Fibroblast of lung (primary cell): ENCODE measurements around the gene PPP6R3. TPM values are rescaled to one million over a fixed set of nuclear protein-coding genes. Genes with fewer than 3 reads are reported as not detected.

Experiments
- DNase-seq, 2 donors: peaks; one replicate each; pipeline versions ENCODE4 v3.0.0 to v3.0.0-alpha.2; 2010; ENCODE audit warnings: low read depth in 2 of 2
- H2AFZ ChIP-seq: 2 replicates; pipeline ENCODE4 v1.5.1; 2012; ENCODE audit warnings: low read length, control low read depth, inconsistent platforms
- H3K27ac ChIP-seq: 2 replicates; pipeline ENCODE4 v1.5.1; 2011; ENCODE audit warnings: low read length, control low read depth; ENCODE audit not compliant: insufficient read depth
- H3K27me3 ChIP-seq: 2 replicates; pipeline ENCODE4 v1.5.1; 2011; ENCODE audit warnings: mild to moderate bottlenecking, low read length; ENCODE audit not compliant: control insufficient read depth, insufficient read depth
- H3K36me3 ChIP-seq: 2 replicates; pipeline ENCODE4 v1.5.1; 2011; ENCODE audit warnings: low read length; ENCODE audit not compliant: control insufficient read depth, insufficient read depth
- H3K4me1 ChIP-seq: 2 replicates; pipeline ENCODE4 v1.5.1; 2011; ENCODE audit warnings: low read length; ENCODE audit not compliant: control insufficient read depth, insufficient read depth; ENCODE audit errors: extremely low read depth
- H3K4me2 ChIP-seq: 2 replicates; pipeline ENCODE4 v1.5.1; 2011; ENCODE audit warnings: low read length, control low read depth; ENCODE audit not compliant: insufficient read depth; ENCODE audit errors: extremely low read depth
- H3K4me3 ChIP-seq, 4 experiments: fragments of 200-600 bp in 1 of 4; sonication (generic) in 1 of 4; replicated peaks in 1 of 4; 2 replicates each; pipeline ENCODE4 v1.5.1; 2011 to 2016; ENCODE audit warnings: low read length in 4 of 4, low read depth in 3 of 4, mild to moderate bottlenecking in 3 of 4, control low read depth in 2 of 4, inconsistent platforms in 1 of 4, mixed read lengths in 1 of 4; ENCODE audit not compliant: insufficient read depth in 1 of 4; ENCODE audit errors: control extremely low read depth in 1 of 4
- H3K79me2 ChIP-seq: 2 replicates; pipeline ENCODE4 v1.5.1; 2012; ENCODE audit warnings: mild to moderate bottlenecking, low read length, inconsistent platforms; ENCODE audit not compliant: control insufficient read depth, insufficient read depth
- H3K9ac ChIP-seq: 2 replicates; pipeline ENCODE4 v1.5.1; 2011; ENCODE audit warnings: mild to moderate bottlenecking, low read length, control low read depth; ENCODE audit not compliant: insufficient read depth
- H3K9me3 ChIP-seq: 2 replicates; pipeline ENCODE4 v1.5.1; 2012; ENCODE audit warnings: low read depth, low read length; ENCODE audit not compliant: control insufficient read depth, insufficient read depth
- H4K20me1 ChIP-seq: 2 replicates; pipeline ENCODE4 v1.5.1; 2011; ENCODE audit warnings: low read length; ENCODE audit not compliant: control insufficient read depth, insufficient read depth; ENCODE audit errors: extremely low read depth
- CTCF ChIP-seq, 2 donors: IDR thresholded peaks in 1 of 2; conservative IDR thresholded peaks in 1 of 2; 1 replicate in 1 of 2; 2 replicates in 1 of 2; pipeline ENCODE4 v1.5.1; 2011 to 2012; ENCODE audit warnings: low read length in 2 of 2, control low read depth in 1 of 2, inconsistent platforms in 1 of 2, low read depth in 1 of 2, mild to moderate bottlenecking in 1 of 2
- EZH2 ChIP-seq: IDR thresholded peaks from 2 replicates; pipeline ENCODE4 v1.5.1; 2012; ENCODE audit warnings: low read length, control low read depth, mild to moderate bottlenecking; ENCODE audit errors: missing control alignments
- polyA plus RNA-seq, 2 donors: library from polyadenylated mRNA; depleted of rRNA in 1 of 2; stranded (reverse) in 1 of 2; unstranded in 1 of 2; fragments of >200 nt; gene quantifications; 2 replicates each; pipeline ENCODE4 v1.2.1, GENCODE V29; 2011 to 2012; ENCODE audit warnings: missing spikeins in 1 of 2
- total RNA-seq: library from RNA; depleted of rRNA; stranded (reverse); fragments of >200 nt; gene quantifications from 2 replicates; pipeline ENCODE4 v1.2.1, GENCODE V29; 2014

The PPP6R3 gene
- total and polyA plus RNA-seq, 2 donors (not counting 1 experiment from before 2014, with no cell fraction given), result 44.2 to 120 TPM

- H3K36me3 ChIP-seq, result no peaks in the 10 kb centered on the region
- no peaks in the 10 kb centered on the region for H3K27me3 ChIP-seq
- no peak overlapping the region for H3K9ac ChIP-seq
- no peak overlapping the region for H3K27ac ChIP-seq
- H3K9me3 ChIP-seq, result no peaks in the 10 kb centered on the region
- no peak overlapping the region for H3K4me3 ChIP-seq
- peaks cover 5% of the 10 kb centered on the region for H4K20me1 ChIP-seq
- no peak overlapping the region for H2AFZ ChIP-seq
- DNase-seq, result no peak
- H3K4me2 ChIP-seq, result no peak overlapping the region
- no peaks in the 10 kb centered on the region for H3K4me1 ChIP-seq
- H3K79me2 ChIP-seq, result peaks cover 89% of the 10 kb centered on the region
- TF ChIP-seq CTCF (conservative IDR thresholded peaks at IDR 0.05 in 1 of 2, IDR thresholded peaks at IDR 0.05 in 1 of 2; ENCODE audit: low read depth in 1 of 2, low read length in 2 of 2), result no peak
- no peak for TF ChIP-seq EZH2
Observed at GRCh38 chr11:68488623-68489022, 28.1 kb downstream of the PPP6R3 start.

- Histone ChIP-seq H2AFZ (no peak overlapping the region), H3K4me3 (no peak overlapping the region), H3K79me2 (peaks cover 86% of the 10 kb centered on the region), H3K36me3 (no peaks in the 10 kb centered on the region), H3K9me3 (no peaks in the 10 kb centered on the region), H4K20me1 (no peaks in the 10 kb centered on the region), H3K9ac (no peak overlapping the region), H3K27ac (no peak overlapping the region), H3K4me1 (no peaks in the 10 kb centered on the region), H3K4me2 (no peak overlapping the region), H3K27me3 (no peaks in the 10 kb centered on the region)
- DNase-seq, result no peak
- no peak for TF ChIP-seq CTCF (conservative IDR thresholded peaks at IDR 0.05 in 1 of 2, IDR thresholded peaks at IDR 0.05 in 1 of 2; ENCODE audit: low read depth in 1 of 2, low read length in 2 of 2)
- TF ChIP-seq EZH2, result no peak
Observed at GRCh38 chr11:68495220-68495729, 34.7 kb downstream of the PPP6R3 start.

- no peaks in the 10 kb centered on the region for H4K20me1 ChIP-seq
- no peak overlapping the region for H3K4me2 ChIP-seq
- H3K27ac ChIP-seq, result no peak overlapping the region
Observed at GRCh38 chr11:68495872-68496271, 35.3 kb downstream of the PPP6R3 start.

More at GRCh38 chr11:68495872-68496271, 35.3 kb downstream of the PPP6R3 start:
- H3K36me3 ChIP-seq, result no peaks in the 10 kb centered on the region
- no peaks in the 10 kb centered on the region for H3K4me1 ChIP-seq
- H3K9ac ChIP-seq, result no peak overlapping the region
- no peak overlapping the region for H2AFZ ChIP-seq
- H3K9me3 ChIP-seq, result no peaks in the 10 kb centered on the region
- H3K79me2 ChIP-seq, result peaks cover 84% of the 10 kb centered on the region
- DNase-seq, result no peak
- no peak overlapping the region for H3K4me3 ChIP-seq
- H3K27me3 ChIP-seq, result no peaks in the 10 kb centered on the region
- TF ChIP-seq CTCF (conservative IDR thresholded peaks at IDR 0.05 in 1 of 2, IDR thresholded peaks at IDR 0.05 in 1 of 2; ENCODE audit: low read depth in 1 of 2, low read length in 2 of 2) (no peak), EZH2 (no peak)
